Measurements from ENCODE around the gene VTI1A. TPM values are rescaled to one million over a fixed set of nuclear protein-coding genes. Genes with fewer than 3 reads are reported as not detected.

Gene VTI1A
- polyA plus RNA-seq, 1 donor from 2014 or later = 28.7 TPM

DNA sequence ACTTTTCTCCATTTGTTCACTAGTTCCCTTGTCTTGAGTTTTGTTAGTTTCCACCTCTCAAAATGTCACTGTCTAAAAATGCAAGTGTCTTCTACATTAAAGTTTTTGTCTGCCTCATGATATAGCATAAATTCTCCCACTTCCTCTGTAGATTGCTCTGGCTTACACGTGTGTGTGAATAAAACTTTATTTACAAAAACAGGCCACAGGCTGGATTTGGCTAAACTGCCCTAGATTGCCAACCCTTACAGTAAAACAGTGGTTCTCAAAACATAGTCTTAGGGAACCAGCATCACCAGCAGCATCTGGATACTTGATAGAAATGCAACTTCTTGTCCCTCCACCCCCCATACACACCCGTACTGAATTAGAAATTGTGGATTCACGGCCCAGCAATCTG lies 207.8 kb downstream of the VTI1A start:
- Histone ChIP-seq H3K9me3 (ENCODE audit: low read length) (no peaks in the 10 kb centered on the region), H3K4me3 (ENCODE audit: low read length) (no peak overlapping the region), H4K20me1 (ENCODE audit: insufficient read depth) (no peaks in the 10 kb centered on the region), H3K27me3 (ENCODE audit: insufficient read depth, low read depth, low read length) (no peaks in the 10 kb centered on the region), H3K4me2 (ENCODE audit: low read length) (no peak overlapping the region), H3K27ac (ENCODE audit: low read length) (no peak overlapping the region), H3K36me3 (ENCODE audit: insufficient read depth, low read length) (no peaks in the 10 kb centered on the region), H3K9ac (ENCODE audit: low read length) (no peak overlapping the region), H2AFZ (ENCODE audit: low read depth, low read length) (no peak overlapping the region), H3K9me2 (ENCODE audit: insufficient read depth, low read length) (no peaks in the 10 kb centered on the region), H3K79me2 (replicated peaks; ENCODE audit: insufficient read depth, low read length) (no peaks in the 10 kb centered on the region), H3F3A (ENCODE audit: insufficient read depth, low read length, poor library complexity, severe bottlenecking) (no peaks in the 10 kb centered on the region)
- TF ChIP-seq TAF1 (IDR thresholded peaks at IDR 0.05; ENCODE audit: low read depth) = no peak
- TF ChIP-seq POLR2AphosphoS5 (IDR thresholded peaks at IDR 0.05) = no peak
- no peak for TF ChIP-seq EP300 (conservative IDR thresholded peaks at IDR 0.05; ENCODE audit: poor library complexity, severe bottlenecking)
- no peak for TF ChIP-seq CTCF (IDR thresholded peaks at IDR 0.05; ENCODE audit: poor library complexity, severe bottlenecking)
- TF ChIP-seq EZH2 (IDR thresholded peaks at IDR 0.05; ENCODE audit: borderline replicate concordance, insufficient read depth, low read length, poor library complexity, severe bottlenecking) = no peak
- TF ChIP-seq SMC3 (conservative IDR thresholded peaks at IDR 0.05; ENCODE audit: poor library complexity) = no peak
- no peak for TF ChIP-seq REST (IDR thresholded peaks at IDR 0.05; ENCODE audit: borderline replicate concordance)
- no peak for TF ChIP-seq RAD21 (conservative IDR thresholded peaks at IDR 0.05)
- TF ChIP-seq MXI1 (conservative IDR thresholded peaks at IDR 0.05; ENCODE audit: poor library complexity, severe bottlenecking) = no peak

GRCh38 chr10:112655722-112656121 lies 208.7 kb downstream of the VTI1A start:
- TF ChIP-seq EZH2 (IDR thresholded peaks at IDR 0.05; ENCODE audit: borderline replicate concordance, insufficient read depth, low read length, poor library complexity, severe bottlenecking) (no peak), REST (IDR thresholded peaks at IDR 0.05; ENCODE audit: borderline replicate concordance) (no peak), EP300 (conservative IDR thresholded peaks at IDR 0.05; ENCODE audit: poor library complexity, severe bottlenecking) (no peak)
- Histone ChIP-seq H3K79me2 (replicated peaks; ENCODE audit: insufficient read depth, low read length) (no peaks in the 10 kb centered on the region), H3F3A (ENCODE audit: insufficient read depth, low read length, poor library complexity, severe bottlenecking) (no peaks in the 10 kb centered on the region)

More at GRCh38 chr10:112655722-112656121, 208.7 kb downstream of the VTI1A start:
- Histone ChIP-seq H3K4me3 (ENCODE audit: low read length) (no peak overlapping the region), H3K9me2 (ENCODE audit: insufficient read depth, low read length) (no peaks in the 10 kb centered on the region), H2AFZ (ENCODE audit: low read depth, low read length) (no peak overlapping the region), H3K4me2 (ENCODE audit: low read length) (no peak overlapping the region), H3K27me3 (ENCODE audit: insufficient read depth, low read depth, low read length) (no peaks in the 10 kb centered on the region), H3K9ac (ENCODE audit: low read length) (no peak overlapping the region), H3K27ac (ENCODE audit: low read length) (no peak overlapping the region), H3K9me3 (ENCODE audit: low read length) (no peaks in the 10 kb centered on the region), H4K20me1 (ENCODE audit: insufficient read depth) (no peaks in the 10 kb centered on the region), H3K36me3 (ENCODE audit: insufficient read depth, low read length) (no peaks in the 10 kb centered on the region)
